Measurements from ENCODE around the gene PPP1CB. TPM values are rescaled to one million over a fixed set of nuclear protein-coding genes. Genes with fewer than 3 reads are reported as not detected.

Gene PPP1CB
- total RNA-seq (2022; extraction: Qiagen RNA extraction) = 132 to 208 TPM (median 190 TPM) in 5 replicates

GRCh38 chr2:28751252-28751955 lies at the start of gene PPP1CB:
TSS of gene PPP1CB (plus strand) at chr2:28751830. CDS start at chr2:28752125, 295 bp downstream.

GRCh38 chr2:28810384-28811285 lies 59.0 kb downstream of the PPP1CB start, which contains the start of gene SPDYA:
TSS of gene SPDYA (plus strand) at chr2:28810834. CDS start at chr2:28816015, 5,181 bp downstream.

Other genes starting within 250 kb of the PPP1CB start
- gene SPDYA, start 59.0 kb downstream of the PPP1CB start, total RNA-seq (2022; extraction: Qiagen RNA extraction) = 0.14 to 0.28 TPM (median 0.26 TPM) in 4 of 5 replicates, not detected in the other
- 13.8 to 15.3 TPM (median 15.2 TPM) in 5 replicates for gene TRMT61B, start 118.5 kb downstream of the PPP1CB start, total RNA-seq (2022; extraction: Qiagen RNA extraction)
- 80.8 to 114 TPM (median 104 TPM) in 5 replicates for gene WDR43, start 142.8 kb downstream of the PPP1CB start, total RNA-seq (2022; extraction: Qiagen RNA extraction)
- gene TOGARAM2, start 229.5 kb downstream of the PPP1CB start, total RNA-seq (2022; extraction: Qiagen RNA extraction) = 0.15 to 0.27 TPM (median 0.21 TPM) in 4 of 5 replicates, not detected in the other

All from A549 treated with dexamethasone at 1 μM for 4 hours (cell line).